GM23338 (cell line): ENCODE results near the gene PECR. TPM values are rescaled to one million over a fixed set of nuclear protein-coding genes. Genes with fewer than 3 reads are reported as not detected.

Experiments used
- ATAC-seq: fragments of 200-7000 bp; cut with Tn5 transposase; 3 replicates; pipeline ENCODE4 v1.9.1; 2020
- DNase-seq: peaks from one replicate; pipeline ENCODE4 v3.0.0-alpha.2; 2015; ENCODE audit warnings: low spot score
- H2AFZ ChIP-seq: fragments of 200-600 bp; sonication (generic); 2 replicates; pipeline ENCODE4 v1.8.0; 2016; ENCODE audit warnings: antibody characterized with exemption, mild to moderate bottlenecking, moderate library complexity
- H3F3A ChIP-seq: fragments of 200-600 bp; sonication (generic); replicated peaks from 2 replicates; pipeline ENCODE4 v1.8.0; 2017; ENCODE audit warnings: antibody characterized with exemption, mixed run types, low read depth
- H3K27ac ChIP-seq: fragments of 200-600 bp; sonication (generic); 2 replicates; pipeline ENCODE4 v1.6.1; 2016; ENCODE audit warnings: low read depth
- H3K27me3 ChIP-seq: fragments of 200-600 bp; sonication (generic); 2 replicates; pipeline ENCODE4 v1.8.0; 2016; ENCODE audit warnings: mild to moderate bottlenecking, mixed run types, moderate library complexity; ENCODE audit not compliant: insufficient read depth
- H3K36me3 ChIP-seq: fragments of 200-600 bp; sonication (generic); 2 replicates; pipeline ENCODE4 v1.8.0; 2016; ENCODE audit warnings: mild to moderate bottlenecking; ENCODE audit not compliant: insufficient read depth
- H3K4me1 ChIP-seq: fragments of 200-600 bp; sonication (generic); 2 replicates; pipeline ENCODE4 v1.8.0; 2016; ENCODE audit warnings: mild to moderate bottlenecking, moderate library complexity; ENCODE audit not compliant: insufficient read depth
- H3K4me2 ChIP-seq: fragments of 200-600 bp; sonication (generic); 2 replicates; pipeline ENCODE4 v1.7.1; 2017; ENCODE audit warnings: mixed run types
- H3K4me3 ChIP-seq: fragments of 200-600 bp; sonication (generic); 2 replicates; pipeline ENCODE4 v1.6.1; 2016; ENCODE audit warnings: mixed run types
- H3K79me2 ChIP-seq: fragments of 200-600 bp; sonication (generic); replicated peaks from 2 replicates; pipeline ENCODE4 v1.8.0; 2017; ENCODE audit warnings: mild to moderate bottlenecking; ENCODE audit not compliant: insufficient read depth
- H3K9me2 ChIP-seq: fragments of 200-600 bp; sonication (generic); 2 replicates; pipeline ENCODE4 v1.8.0; 2017; ENCODE audit not compliant: insufficient read depth
- H4K20me1 ChIP-seq: fragments of 200-600 bp; sonication (generic); replicated peaks from 2 replicates; pipeline ENCODE4 v1.8.0; 2017; ENCODE audit warnings: mild to moderate bottlenecking; ENCODE audit not compliant: insufficient read depth
- H3K27ac Mint-ChIP-seq: 2 replicates; pipeline ENCODE4 v1.8.0; 2020; ENCODE audit warnings: inconsistent platforms, mild to moderate bottlenecking, moderate library complexity, mixed read lengths
- H3K27me3 Mint-ChIP-seq: 3 replicates; pipeline ENCODE4 v1.8.0; 2022; ENCODE audit warnings: low read depth, mild to moderate bottlenecking, moderate library complexity, mixed read lengths, inconsistent platforms; ENCODE audit not compliant: insufficient read depth, poor library complexity
- H3K36me3 Mint-ChIP-seq: 3 replicates; pipeline ENCODE4 v1.8.0; 2021; ENCODE audit warnings: low read depth, mild to moderate bottlenecking, inconsistent platforms, moderate library complexity, mixed read lengths
- H3K4me1 Mint-ChIP-seq: 3 replicates; pipeline ENCODE4 v1.8.0; 2020; ENCODE audit warnings: mild to moderate bottlenecking, inconsistent platforms, mixed read lengths
- H3K4me3 Mint-ChIP-seq: 3 replicates; pipeline ENCODE4 v1.8.0; 2021; ENCODE audit warnings: moderate library complexity, mild to moderate bottlenecking, inconsistent platforms, mixed read lengths
- H3K9me3 Mint-ChIP-seq: 3 replicates; pipeline ENCODE4 v1.8.0; 2020; ENCODE audit warnings: moderate library complexity, mild to moderate bottlenecking, inconsistent platforms, mixed read lengths
- CREB1 ChIP-seq: fragments of 250-450 bp; sonication (Bioruptor Pico); IDR thresholded peaks from 2 replicates; pipeline ENCODE4 v1.5.0; 2020; ENCODE audit warnings: low read depth, mild to moderate bottlenecking, moderate library complexity
- EZH2phosphoT487 ChIP-seq: fragments of 200-600 bp; sonication (generic); IDR thresholded peaks from one replicate; pipeline ENCODE4 v1.8.1; 2018; ENCODE audit warnings: antibody characterized with exemption; ENCODE audit not compliant: unreplicated experiment
- JUNB ChIP-seq: IDR thresholded peaks from one replicate; pipeline ENCODE4 v1.6.1; 2016; ENCODE audit warnings: antibody characterized with exemption; ENCODE audit not compliant: unreplicated experiment
- NANOG ChIP-seq: IDR thresholded peaks from 2 replicates; pipeline ENCODE4 v1.6.1; 2016; ENCODE audit warnings: antibody characterized with exemption, borderline replicate concordance
- POLR2AphosphoS5 ChIP-seq: IDR thresholded peaks from 2 replicates; pipeline ENCODE4 v1.6.1; 2016; ENCODE audit warnings: antibody characterized with exemption, low read depth
- STAT1 ChIP-seq: IDR thresholded peaks from one replicate; pipeline ENCODE4 v1.6.1; 2016; ENCODE audit warnings: antibody characterized with exemption; ENCODE audit not compliant: unreplicated experiment
- ZNF114 ChIP-seq: fragments of 250-450 bp; sonication (Bioruptor Pico); IDR thresholded peaks from 2 replicates; pipeline ENCODE4 v1.5.0; 2020; ENCODE audit warnings: mild to moderate bottlenecking, moderate library complexity
- ZNF331 ChIP-seq: fragments of 250-450 bp; sonication (Bioruptor Pico); IDR thresholded peaks from 2 replicates; pipeline ENCODE4 v1.5.0; 2020; ENCODE audit warnings: low read depth, mild to moderate bottlenecking, moderate library complexity
- polyA plus RNA-seq: library from polyadenylated mRNA; unstranded; fragments of >200 nt; fragmentation: Nextera tagmentation; extraction: Ambion mirVana; gene quantifications from 2 replicates; pipeline ENCODE4 v1.2.1, GENCODE V29; 2016
- total RNA-seq: library from RNA; depleted of rRNA; stranded (reverse); fragments of >200 nt; shearing (Covaris generic); gene quantifications from 2 replicates; pipeline ENCODE4 v1.2.3, GENCODE V29; 2014
- TF ChIP-seq, protein P1 (sequence below): fragments of 250-450 bp; sonication (Bioruptor Pico); IDR thresholded peaks from 2 replicates; pipeline ENCODE4 v1.5.0; 2020; ENCODE audit warnings: mild to moderate bottlenecking, moderate library complexity
- TF ChIP-seq, protein P2 (sequence below): IDR thresholded peaks from one replicate; pipeline ENCODE4 v1.6.1; 2018; ENCODE audit warnings: antibody characterized with exemption; ENCODE audit not compliant: unreplicated experiment
- TF ChIP-seq, protein P3 (sequence below), 2 experiments: fragments of 200-600 bp in 1 of 2; sonication (generic) in 1 of 2; conservative IDR thresholded peaks; 2 replicates each; pipeline versions ENCODE4 v1.5.1 to v1.6.1; 2016 to 2017; ENCODE audit warnings: antibody characterized with exemption in 2 of 2, low read depth in 2 of 2, mild to moderate bottlenecking in 2 of 2, moderate library complexity in 1 of 2
- TF ChIP-seq, protein P4 (sequence below): IDR thresholded peaks from 2 replicates; pipeline ENCODE4 v1.6.1; 2016; ENCODE audit warnings: antibody characterized with exemption

Gene PECR
- total and polyA plus RNA-seq, 2 experiments from 2014 or later = 12.1 to 15.5 TPM

DNA sequence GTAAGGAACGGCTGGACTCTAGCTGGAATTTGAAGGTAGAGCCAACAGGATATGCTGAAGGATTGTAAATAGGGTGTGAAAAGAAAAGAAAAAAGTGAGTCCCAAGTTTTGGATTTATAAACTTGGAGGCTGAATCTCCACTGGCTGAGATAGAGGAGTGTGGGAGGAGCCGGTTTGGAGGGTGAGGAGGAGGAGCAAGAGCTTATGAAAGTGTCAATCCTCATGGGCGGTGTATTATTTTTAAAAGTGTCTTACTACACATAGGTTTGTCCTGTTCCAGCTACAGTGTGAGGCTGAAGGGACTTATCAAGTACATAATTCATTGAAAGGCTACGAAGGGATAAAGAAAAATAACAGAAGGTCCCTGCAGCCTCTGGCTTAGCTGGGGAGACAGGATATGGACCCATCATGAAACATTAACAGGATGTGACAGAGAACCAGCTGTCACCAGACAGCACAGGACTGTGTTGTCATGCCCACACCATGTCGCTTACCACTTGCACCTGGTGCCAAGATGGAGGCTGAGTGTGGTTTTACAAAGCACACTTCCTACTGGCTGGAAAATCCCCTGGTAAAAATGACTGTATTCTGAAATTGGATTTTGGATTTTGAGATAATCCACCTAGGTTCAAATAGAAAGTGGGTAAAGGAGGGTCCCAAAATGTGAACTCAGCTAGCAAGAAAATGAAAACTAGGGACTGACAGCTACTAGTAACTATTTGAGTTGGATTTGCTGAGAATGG is 65.7 kb downstream of the PECR start (continued):
- no peak for TF ChIP-seq EZH2phosphoT487

DNA sequence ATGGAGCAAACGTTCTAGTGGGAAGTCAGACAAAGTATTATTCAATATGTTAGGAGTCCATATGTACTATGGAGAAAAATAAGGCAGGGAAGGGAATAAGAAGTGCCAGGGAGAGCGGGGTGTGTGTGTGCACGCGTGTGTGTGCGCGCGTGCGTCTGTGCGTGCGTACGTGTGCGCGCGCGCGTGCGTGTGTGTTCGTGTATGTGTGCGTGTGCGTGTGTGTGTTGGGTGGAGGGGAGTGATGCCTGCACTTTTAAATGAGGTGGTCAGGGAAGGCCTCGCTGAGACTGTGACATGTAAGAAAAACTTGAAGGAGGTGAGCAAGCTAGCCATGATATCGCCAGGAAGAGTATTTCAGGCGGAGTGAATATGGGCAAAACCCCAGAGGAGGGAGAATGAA is 66.6 kb downstream of the PECR start:
- no peaks in the 10 kb centered on the region for H3K9me3 Mint-ChIP-seq
- ATAC-seq = no peak
- TF ChIP-seq CREB1 (CRISPR knock-in tag) (no peak), STAT1 (no peak), ZNF114 (CRISPR knock-in tag) (no peak), NANOG (no peak), ZNF331 (no peak), EZH2phosphoT487 (no peak), JUNB (no peak), POLR2AphosphoS5 (no peak)
- TF ChIP-seq, protein P1, sequence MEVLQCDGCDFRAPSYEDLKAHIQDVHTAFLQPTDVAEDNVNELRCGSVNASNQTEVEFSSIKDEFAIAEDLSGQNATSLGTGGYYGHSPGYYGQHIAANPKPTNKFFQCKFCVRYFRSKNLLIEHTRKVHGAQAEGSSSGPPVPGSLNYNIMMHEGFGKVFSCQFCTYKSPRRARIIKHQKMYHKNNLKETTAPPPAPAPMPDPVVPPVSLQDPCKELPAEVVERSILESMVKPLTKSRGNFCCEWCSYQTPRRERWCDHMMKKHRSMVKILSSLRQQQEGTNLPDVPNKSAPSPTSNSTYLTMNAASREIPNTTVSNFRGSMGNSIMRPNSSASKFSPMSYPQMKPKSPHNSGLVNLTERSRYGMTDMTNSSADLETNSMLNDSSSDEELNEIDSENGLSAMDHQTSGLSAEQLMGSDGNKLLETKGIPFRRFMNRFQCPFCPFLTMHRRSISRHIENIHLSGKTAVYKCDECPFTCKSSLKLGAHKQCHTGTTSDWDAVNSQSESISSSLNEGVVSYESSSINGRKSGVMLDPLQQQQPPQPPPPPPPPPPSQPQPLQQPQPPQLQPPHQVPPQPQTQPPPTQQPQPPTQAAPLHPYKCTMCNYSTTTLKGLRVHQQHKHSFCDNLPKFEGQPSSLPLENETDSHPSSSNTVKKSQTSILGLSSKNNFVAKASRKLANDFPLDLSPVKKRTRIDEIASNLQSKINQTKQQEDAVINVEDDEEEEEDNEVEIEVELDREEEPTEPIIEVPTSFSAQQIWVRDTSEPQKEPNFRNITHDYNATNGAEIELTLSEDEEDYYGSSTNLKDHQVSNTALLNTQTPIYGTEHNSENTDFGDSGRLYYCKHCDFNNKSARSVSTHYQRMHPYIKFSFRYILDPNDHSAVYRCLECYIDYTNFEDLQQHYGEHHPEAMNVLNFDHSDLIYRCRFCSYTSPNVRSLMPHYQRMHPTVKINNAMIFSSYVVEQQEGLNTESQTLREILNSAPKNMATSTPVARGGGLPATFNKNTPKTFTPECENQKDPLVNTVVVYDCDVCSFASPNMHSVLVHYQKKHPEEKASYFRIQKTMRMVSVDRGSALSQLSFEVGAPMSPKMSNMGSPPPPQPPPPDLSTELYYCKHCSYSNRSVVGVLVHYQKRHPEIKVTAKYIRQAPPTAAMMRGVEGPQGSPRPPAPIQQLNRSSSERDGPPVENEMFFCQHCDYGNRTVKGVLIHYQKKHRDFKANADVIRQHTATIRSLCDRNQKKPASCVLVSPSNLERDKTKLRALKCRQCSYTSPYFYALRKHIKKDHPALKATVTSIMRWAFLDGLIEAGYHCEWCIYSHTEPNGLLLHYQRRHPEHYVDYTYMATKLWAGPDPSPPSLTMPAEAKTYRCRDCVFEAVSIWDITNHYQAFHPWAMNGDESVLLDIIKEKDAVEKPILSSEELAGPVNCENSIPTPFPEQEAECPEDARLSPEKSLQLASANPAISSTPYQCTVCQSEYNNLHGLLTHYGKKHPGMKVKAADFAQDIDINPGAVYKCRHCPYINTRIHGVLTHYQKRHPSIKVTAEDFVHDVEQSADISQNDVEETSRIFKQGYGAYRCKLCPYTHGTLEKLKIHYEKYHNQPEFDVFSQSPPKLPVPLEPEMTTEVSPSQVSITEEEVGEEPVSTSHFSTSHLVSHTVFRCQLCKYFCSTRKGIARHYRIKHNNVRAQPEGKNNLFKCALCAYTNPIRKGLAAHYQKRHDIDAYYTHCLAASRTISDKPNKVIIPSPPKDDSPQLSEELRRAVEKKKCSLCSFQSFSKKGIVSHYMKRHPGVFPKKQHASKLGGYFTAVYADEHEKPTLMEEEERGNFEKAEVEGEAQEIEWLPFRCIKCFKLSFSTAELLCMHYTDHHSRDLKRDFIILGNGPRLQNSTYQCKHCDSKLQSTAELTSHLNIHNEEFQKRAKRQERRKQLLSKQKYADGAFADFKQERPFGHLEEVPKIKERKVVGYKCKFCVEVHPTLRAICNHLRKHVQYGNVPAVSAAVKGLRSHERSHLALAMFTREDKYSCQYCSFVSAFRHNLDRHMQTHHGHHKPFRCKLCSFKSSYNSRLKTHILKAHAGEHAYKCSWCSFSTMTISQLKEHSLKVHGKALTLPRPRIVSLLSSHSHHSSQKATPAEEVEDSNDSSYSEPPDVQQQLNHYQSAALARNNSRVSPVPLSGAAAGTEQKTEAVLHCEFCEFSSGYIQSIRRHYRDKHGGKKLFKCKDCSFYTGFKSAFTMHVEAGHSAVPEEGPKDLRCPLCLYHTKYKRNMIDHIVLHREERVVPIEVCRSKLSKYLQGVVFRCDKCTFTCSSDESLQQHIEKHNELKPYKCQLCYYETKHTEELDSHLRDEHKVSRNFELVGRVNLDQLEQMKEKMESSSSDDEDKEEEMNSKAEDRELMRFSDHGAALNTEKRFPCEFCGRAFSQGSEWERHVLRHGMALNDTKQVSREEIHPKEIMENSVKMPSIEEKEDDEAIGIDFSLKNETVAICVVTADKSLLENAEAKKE = no peak
- TF ChIP-seq, protein P2, sequence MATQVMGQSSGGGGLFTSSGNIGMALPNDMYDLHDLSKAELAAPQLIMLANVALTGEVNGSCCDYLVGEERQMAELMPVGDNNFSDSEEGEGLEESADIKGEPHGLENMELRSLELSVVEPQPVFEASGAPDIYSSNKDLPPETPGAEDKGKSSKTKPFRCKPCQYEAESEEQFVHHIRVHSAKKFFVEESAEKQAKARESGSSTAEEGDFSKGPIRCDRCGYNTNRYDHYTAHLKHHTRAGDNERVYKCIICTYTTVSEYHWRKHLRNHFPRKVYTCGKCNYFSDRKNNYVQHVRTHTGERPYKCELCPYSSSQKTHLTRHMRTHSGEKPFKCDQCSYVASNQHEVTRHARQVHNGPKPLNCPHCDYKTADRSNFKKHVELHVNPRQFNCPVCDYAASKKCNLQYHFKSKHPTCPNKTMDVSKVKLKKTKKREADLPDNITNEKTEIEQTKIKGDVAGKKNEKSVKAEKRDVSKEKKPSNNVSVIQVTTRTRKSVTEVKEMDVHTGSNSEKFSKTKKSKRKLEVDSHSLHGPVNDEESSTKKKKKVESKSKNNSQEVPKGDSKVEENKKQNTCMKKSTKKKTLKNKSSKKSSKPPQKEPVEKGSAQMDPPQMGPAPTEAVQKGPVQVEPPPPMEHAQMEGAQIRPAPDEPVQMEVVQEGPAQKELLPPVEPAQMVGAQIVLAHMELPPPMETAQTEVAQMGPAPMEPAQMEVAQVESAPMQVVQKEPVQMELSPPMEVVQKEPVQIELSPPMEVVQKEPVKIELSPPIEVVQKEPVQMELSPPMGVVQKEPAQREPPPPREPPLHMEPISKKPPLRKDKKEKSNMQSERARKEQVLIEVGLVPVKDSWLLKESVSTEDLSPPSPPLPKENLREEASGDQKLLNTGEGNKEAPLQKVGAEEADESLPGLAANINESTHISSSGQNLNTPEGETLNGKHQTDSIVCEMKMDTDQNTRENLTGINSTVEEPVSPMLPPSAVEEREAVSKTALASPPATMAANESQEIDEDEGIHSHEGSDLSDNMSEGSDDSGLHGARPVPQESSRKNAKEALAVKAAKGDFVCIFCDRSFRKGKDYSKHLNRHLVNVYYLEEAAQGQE = no peak
- TF ChIP-seq, protein P3, sequence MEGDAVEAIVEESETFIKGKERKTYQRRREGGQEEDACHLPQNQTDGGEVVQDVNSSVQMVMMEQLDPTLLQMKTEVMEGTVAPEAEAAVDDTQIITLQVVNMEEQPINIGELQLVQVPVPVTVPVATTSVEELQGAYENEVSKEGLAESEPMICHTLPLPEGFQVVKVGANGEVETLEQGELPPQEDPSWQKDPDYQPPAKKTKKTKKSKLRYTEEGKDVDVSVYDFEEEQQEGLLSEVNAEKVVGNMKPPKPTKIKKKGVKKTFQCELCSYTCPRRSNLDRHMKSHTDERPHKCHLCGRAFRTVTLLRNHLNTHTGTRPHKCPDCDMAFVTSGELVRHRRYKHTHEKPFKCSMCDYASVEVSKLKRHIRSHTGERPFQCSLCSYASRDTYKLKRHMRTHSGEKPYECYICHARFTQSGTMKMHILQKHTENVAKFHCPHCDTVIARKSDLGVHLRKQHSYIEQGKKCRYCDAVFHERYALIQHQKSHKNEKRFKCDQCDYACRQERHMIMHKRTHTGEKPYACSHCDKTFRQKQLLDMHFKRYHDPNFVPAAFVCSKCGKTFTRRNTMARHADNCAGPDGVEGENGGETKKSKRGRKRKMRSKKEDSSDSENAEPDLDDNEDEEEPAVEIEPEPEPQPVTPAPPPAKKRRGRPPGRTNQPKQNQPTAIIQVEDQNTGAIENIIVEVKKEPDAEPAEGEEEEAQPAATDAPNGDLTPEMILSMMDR (conservative IDR thresholded peaks at IDR 0.05; ENCODE audit: low read depth in 2 of 2) = no peak
- TF ChIP-seq, protein P4, sequence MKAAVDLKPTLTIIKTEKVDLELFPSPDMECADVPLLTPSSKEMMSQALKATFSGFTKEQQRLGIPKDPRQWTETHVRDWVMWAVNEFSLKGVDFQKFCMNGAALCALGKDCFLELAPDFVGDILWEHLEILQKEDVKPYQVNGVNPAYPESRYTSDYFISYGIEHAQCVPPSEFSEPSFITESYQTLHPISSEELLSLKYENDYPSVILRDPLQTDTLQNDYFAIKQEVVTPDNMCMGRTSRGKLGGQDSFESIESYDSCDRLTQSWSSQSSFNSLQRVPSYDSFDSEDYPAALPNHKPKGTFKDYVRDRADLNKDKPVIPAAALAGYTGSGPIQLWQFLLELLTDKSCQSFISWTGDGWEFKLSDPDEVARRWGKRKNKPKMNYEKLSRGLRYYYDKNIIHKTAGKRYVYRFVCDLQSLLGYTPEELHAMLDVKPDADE = no peak

More for the DNA sequence above, 66.6 kb downstream of the PECR start:
- H3K9me2 ChIP-seq = peaks cover 5% of the 10 kb centered on the region; the same call in 1 of the 2 replicates
- no peak overlapping the region for H3K27ac ChIP-seq
- no peak overlapping the region for H3K4me3 ChIP-seq
- Mint-ChIP-seq H3K4me1 (peaks cover 16% of the 10 kb centered on the region; the same call in 2 of the 3 replicates), H3K36me3 (peaks cover 6% of the 10 kb centered on the region; the same call in 2 of the 3 replicates), H3K4me3 (no peak overlapping the region), H3K27me3 (peaks cover 6% of the 10 kb centered on the region), H3K27ac (no peak overlapping the region)
- H3K27me3 ChIP-seq = no peaks in the 10 kb centered on the region
- no peaks in the 10 kb centered on the region for H3K36me3 ChIP-seq
- H3F3A ChIP-seq = no peaks in the 10 kb centered on the region
- peaks cover 17% of the 10 kb centered on the region for H3K4me1 ChIP-seq
- H4K20me1 ChIP-seq = no peaks in the 10 kb centered on the region
- H3K79me2 ChIP-seq = peaks cover 27% of the 10 kb centered on the region
- H3K4me2 ChIP-seq = no peak overlapping the region
- no peak for DNase-seq
- no peak overlapping the region for H2AFZ ChIP-seq
